Stomach (tissue), 9 donors: ENCODE data around the gene NRG3. TPM values are rescaled to one million over a fixed set of nuclear protein-coding genes. Genes with fewer than 3 reads are reported as not detected.

ENCODE experiments used
- DNase-seq, 2 donors: peaks; one replicate each; pipeline versions ENCODE4 v3.0.0 to v3.0.0-alpha.2; 2013 to 2019
- H3K27ac ChIP-seq, 5 donors: fragments of 200-600 bp in 4 of 5; sonication (generic) in 4 of 5; one replicate each; pipeline ENCODE4 v1.5.1; 2013 to 2019; ENCODE audit warnings: mild to moderate bottlenecking in 1 of 5, moderate library complexity in 1 of 5
- H3K27me3 ChIP-seq, 3 donors: fragments of 200-600 bp; sonication (generic); one replicate each; pipeline ENCODE4 v1.5.1; 2017 to 2019; ENCODE audit warnings: mixed run types in 1 of 3
- H3K36me3 ChIP-seq, 4 donors: fragments of 200-600 bp; sonication (generic); 1 replicate in 3 of 4; 2 replicates in 1 of 4; pipeline ENCODE4 v1.5.1; 2016 to 2019
- H3K4me1 ChIP-seq, 4 donors: fragments of 200-600 bp; sonication (generic); one replicate each; pipeline ENCODE4 v1.5.1; 2016 to 2019
- H3K4me3 ChIP-seq, 4 donors: fragments of 200-600 bp; sonication (generic) in 3 of 4; one replicate each; pipeline ENCODE4 v1.5.1; 2016 to 2019; ENCODE audit warnings: mild to moderate bottlenecking in 1 of 4
- H3K9me3 ChIP-seq, 4 donors: fragments of 200-600 bp; sonication (generic); one replicate each; pipeline ENCODE4 v1.5.1; 2016 to 2019
- EP300 ChIP-seq: sonication (generic); formaldehyde crosslinking; IDR thresholded peaks from one replicate; pipeline ENCODE4 v1.6.1; 2017; ENCODE audit warnings: antibody characterized with exemption
- POLR2A ChIP-seq, 4 donors: fragments of 450-650 bp; IDR thresholded peaks; one replicate each; pipeline ENCODE4 v1.6.1; 2016; ENCODE audit warnings: antibody characterized with exemption in 4 of 4, control low read depth in 2 of 4, mild to moderate bottlenecking in 1 of 4, moderate library complexity in 1 of 4
- POLR2AphosphoS5 ChIP-seq, 3 donors: sonication (generic); formaldehyde crosslinking; IDR thresholded peaks; one replicate each; pipeline ENCODE4 v1.6.1; 2016; ENCODE audit warnings: antibody characterized with exemption in 3 of 3
- WGBS, 5 donors: extraction: QIAGEN DNeasy Blood & Tissue Kit in 3 of 5; methylation state at CpG; one replicate each; pipeline versions ENCODE4 v1.1.5 to v1.1.7; 2013 to 2018; 5-methylcytosine and 5-hydroxymethylcytosine counted together
- intact Hi-C: fragments of 100-400 bp; cut with DNase I; formaldehyde crosslinking; loops from one replicate; pipeline ENCODE4 v1.15.1; 2023; ENCODE audit warnings: low total_unique reads
- polyA plus RNA-seq, 3 donors: library from polyadenylated mRNA; stranded (reverse); fragments of 200-250 nt; gene quantifications; one replicate each; pipeline ENCODE4 v1.2.3, GENCODE V29; 2013
- total RNA-seq, 5 donors: library from RNA; depleted of rRNA; stranded (reverse); fragments of >200 nt; gene quantifications; one replicate each; pipeline versions ENCODE4 v1.1.0 to v1.2.3, GENCODE V29; 2014 to 2016
- TF ChIP-seq, protein P1 (sequence below), 7 experiments: fragments of 450-650 bp in 4 of 7; fragments of 200-600 bp in 3 of 7; sonication (generic) in 3 of 7; IDR thresholded peaks; one replicate each; pipeline ENCODE4 v1.5.1; 2016 to 2019; ENCODE audit warnings: antibody characterized with exemption in 7 of 7, control low read depth in 2 of 7, mild to moderate bottlenecking in 1 of 7
- donor health status: healthy with polysubstance abuse.
- donor health status: Bipolar disorder and iron deficiency.
- donor health status: healthy.

The NRG3 gene
- total and polyA plus RNA-seq, 8 donors = 0.08 to 2.5 (median 0.52) TPM; not detected in 4

DNA sequence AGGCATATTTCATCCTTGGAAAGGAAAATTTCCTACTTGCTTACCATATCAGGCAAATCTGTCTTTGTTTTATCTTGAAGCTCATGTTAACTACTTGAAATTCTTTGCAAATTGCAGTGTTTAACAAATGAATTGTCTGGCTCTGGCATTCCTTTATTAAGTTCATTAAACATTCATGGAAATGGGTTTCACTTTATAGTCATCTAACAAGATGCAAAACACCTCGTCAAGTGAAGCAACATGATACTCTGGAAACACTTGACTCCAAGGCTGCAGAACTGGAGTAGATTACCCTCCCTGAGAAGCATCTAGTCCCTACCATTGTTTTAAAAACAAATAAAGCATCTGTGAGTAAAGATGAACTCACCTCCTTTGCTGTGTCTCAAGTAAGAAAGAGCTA is 1086.9 kb downstream of the NRG3 start:
- TF ChIP-seq, protein P1, sequence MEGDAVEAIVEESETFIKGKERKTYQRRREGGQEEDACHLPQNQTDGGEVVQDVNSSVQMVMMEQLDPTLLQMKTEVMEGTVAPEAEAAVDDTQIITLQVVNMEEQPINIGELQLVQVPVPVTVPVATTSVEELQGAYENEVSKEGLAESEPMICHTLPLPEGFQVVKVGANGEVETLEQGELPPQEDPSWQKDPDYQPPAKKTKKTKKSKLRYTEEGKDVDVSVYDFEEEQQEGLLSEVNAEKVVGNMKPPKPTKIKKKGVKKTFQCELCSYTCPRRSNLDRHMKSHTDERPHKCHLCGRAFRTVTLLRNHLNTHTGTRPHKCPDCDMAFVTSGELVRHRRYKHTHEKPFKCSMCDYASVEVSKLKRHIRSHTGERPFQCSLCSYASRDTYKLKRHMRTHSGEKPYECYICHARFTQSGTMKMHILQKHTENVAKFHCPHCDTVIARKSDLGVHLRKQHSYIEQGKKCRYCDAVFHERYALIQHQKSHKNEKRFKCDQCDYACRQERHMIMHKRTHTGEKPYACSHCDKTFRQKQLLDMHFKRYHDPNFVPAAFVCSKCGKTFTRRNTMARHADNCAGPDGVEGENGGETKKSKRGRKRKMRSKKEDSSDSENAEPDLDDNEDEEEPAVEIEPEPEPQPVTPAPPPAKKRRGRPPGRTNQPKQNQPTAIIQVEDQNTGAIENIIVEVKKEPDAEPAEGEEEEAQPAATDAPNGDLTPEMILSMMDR (IDR thresholded peaks at IDR 0.05) = no peak
- TF ChIP-seq EP300 (no peak), POLR2AphosphoS5 (IDR thresholded peaks at IDR 0.05) (no peak), POLR2A (IDR thresholded peaks at IDR 0.05) (no peak)
- Histone ChIP-seq H3K27ac (no peak overlapping the region), H3K36me3 (no peaks in the 10 kb centered on the region), H3K4me3 (no peak overlapping the region), H3K9me3 (no peaks in the 10 kb centered on the region), H3K27me3 (no peaks in the 10 kb centered on the region), H3K4me1 (no peaks in the 10 kb centered on the region)
- no peak for DNase-seq
- WGBS, 5 donors = 60 to 74% (median 72%) methylated on average over 1 of the region's 1 CpG
- intact Hi-C loops = no loop called here

DNA sequence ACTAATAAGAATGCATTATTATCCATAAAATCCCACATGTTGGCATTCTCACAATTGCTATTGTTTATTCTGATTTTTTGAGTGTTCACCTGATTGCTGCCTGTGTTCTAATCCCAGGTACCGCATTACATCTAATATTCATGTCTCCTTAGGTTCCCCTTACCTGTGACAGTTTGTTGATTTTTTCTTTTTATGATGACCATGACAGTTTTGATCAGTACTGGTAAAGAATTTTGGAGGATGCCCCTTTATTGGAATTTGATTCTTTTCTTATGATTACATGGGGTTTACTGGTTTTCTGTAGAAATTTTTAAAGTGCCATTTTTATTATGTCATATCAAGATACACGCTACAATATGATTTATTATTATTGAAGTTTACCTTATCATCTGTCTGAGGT is 1091.1 kb downstream of the NRG3 start:
- Histone ChIP-seq H3K36me3 (no peaks in the 10 kb centered on the region), H3K4me3 (no peak overlapping the region), H3K27ac (no peak overlapping the region), H3K9me3 (no peaks in the 10 kb centered on the region), H3K27me3 (no peaks in the 10 kb centered on the region), H3K4me1 (no peaks in the 10 kb centered on the region)
- no peak for TF ChIP-seq EP300
- TF ChIP-seq, protein P1 (IDR thresholded peaks at IDR 0.05) = no peak
- TF ChIP-seq POLR2A (IDR thresholded peaks at IDR 0.05) = no peak
- intact Hi-C loops = no loop called here
- WGBS, 5 donors = 87 to 98% (median 91%) methylated on average over 2 of the region's 2 CpGs
- DNase-seq = no peak

DNA sequence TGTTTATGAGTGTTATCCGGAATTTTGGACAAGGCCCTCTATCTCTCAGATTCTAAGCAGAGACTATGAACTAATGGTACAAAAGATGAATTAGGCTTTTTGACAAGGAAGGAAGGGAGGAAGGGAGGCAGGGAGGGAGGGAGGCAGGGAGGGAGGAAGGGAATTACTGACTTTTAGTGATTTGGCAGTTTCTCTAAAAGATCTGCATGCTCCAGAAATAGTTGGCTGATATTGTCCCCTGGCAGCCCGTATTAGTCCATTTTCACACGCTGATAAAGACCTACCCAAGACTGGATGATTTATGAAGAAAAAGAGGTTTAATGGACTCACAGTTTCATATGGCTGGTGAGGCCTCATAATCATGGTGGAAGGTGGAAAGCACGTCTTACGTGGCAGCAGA is 1093.5 kb downstream of the NRG3 start:
- intact Hi-C loops = no loop called here
- no peaks in the 10 kb centered on the region for H3K36me3 ChIP-seq
- peak in 1 of 2 donors; percentile 54 for DNase-seq
- H3K27ac ChIP-seq = no peak overlapping the region
- no peaks in the 10 kb centered on the region for H3K27me3 ChIP-seq
- WGBS, 5 donors = 56 to 73% (median 67%) methylated on average over 5 of the region's 5 CpGs
- TF ChIP-seq EP300 = no peak
- no peak for TF ChIP-seq POLR2AphosphoS5 (IDR thresholded peaks at IDR 0.05)
- TF ChIP-seq, protein P1 (IDR thresholded peaks at IDR 0.05) = no peak
- no peak for TF ChIP-seq POLR2A (IDR thresholded peaks at IDR 0.05)
- no peak overlapping the region for H3K4me3 ChIP-seq
- H3K4me1 ChIP-seq = no peaks in the 10 kb centered on the region
- H3K9me3 ChIP-seq = no peaks in the 10 kb centered on the region

DNA sequence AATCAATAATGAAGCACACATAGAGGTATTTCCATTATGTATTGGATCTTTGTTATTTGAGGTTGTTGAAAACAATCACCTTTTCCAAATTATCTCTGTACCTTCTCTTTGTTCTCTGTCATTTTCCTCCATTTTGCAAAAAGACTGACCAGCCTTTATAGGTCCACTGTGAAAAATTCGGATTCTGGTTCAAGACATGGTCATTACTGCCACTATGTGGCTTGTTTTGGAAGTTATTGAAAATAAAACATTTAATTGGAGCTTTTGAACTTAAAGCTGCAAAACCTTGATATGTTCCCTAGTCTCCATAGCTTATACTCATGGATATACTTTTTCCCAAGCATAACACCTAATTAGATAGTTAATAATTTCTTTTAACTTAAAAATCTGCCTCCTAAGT is 1094.4 kb downstream of the NRG3 start:
- intact Hi-C loops = no loop called here
- no peak overlapping the region for H3K4me3 ChIP-seq
- WGBS, 5 donors = 16 to 43% (median 24%) methylated on average over 1 of the region's 1 CpG

More for the DNA sequence above, 1094.4 kb downstream of the NRG3 start:
- no peaks in the 10 kb centered on the region for H3K4me1 ChIP-seq
- TF ChIP-seq, protein P1 (IDR thresholded peaks at IDR 0.05) = peak in 3 of 7 experiments; percentile 28 to 55 (median 52)
- no peak for TF ChIP-seq EP300
- H3K9me3 ChIP-seq = no peaks in the 10 kb centered on the region
- no peaks in the 10 kb centered on the region for H3K27me3 ChIP-seq
- no peak overlapping the region for H3K27ac ChIP-seq
- peak in 1 of 2 donors; percentile 21 for DNase-seq
- H3K36me3 ChIP-seq = no peaks in the 10 kb centered on the region
